Nephron progenitor cell (in vitro differentiated cells): ENCODE results near the gene PRKCQ.

Experiments used
- DNase-seq: peaks from one replicate; pipeline ENCODE4 v3.0.0; 2021
- H3K27ac Mint-ChIP-seq: 2 replicates; pipeline ENCODE4 v1.8.0; 2021; ENCODE audit warnings: mild to moderate bottlenecking, moderate library complexity, mixed read lengths
- H3K27me3 Mint-ChIP-seq: 2 replicates; pipeline ENCODE4 v1.8.0; 2021; ENCODE audit warnings: mild to moderate bottlenecking, low read depth, mixed read lengths; ENCODE audit not compliant: poor library complexity
- H3K36me3 Mint-ChIP-seq: 2 replicates; pipeline ENCODE4 v1.8.0; 2021; ENCODE audit warnings: low read depth, mixed read lengths
- H3K4me1 Mint-ChIP-seq: 2 replicates; pipeline ENCODE4 v1.8.0; 2021; ENCODE audit warnings: mixed read lengths
- H3K4me3 Mint-ChIP-seq: 2 replicates; pipeline ENCODE4 v1.8.0; 2021; ENCODE audit warnings: mild to moderate bottlenecking, moderate library complexity, mixed read lengths
- H3K9me3 Mint-ChIP-seq: 2 replicates; pipeline ENCODE4 v1.8.0; 2021; ENCODE audit warnings: mild to moderate bottlenecking, moderate library complexity, mixed read lengths
- CTCF ChIP-seq: fragments of 200-600 bp; sonication (generic); IDR thresholded peaks from 2 replicates; pipeline ENCODE4 v1.5.0; 2021; ENCODE audit warnings: antibody characterized with exemption

PRKCQ gene

DNA sequence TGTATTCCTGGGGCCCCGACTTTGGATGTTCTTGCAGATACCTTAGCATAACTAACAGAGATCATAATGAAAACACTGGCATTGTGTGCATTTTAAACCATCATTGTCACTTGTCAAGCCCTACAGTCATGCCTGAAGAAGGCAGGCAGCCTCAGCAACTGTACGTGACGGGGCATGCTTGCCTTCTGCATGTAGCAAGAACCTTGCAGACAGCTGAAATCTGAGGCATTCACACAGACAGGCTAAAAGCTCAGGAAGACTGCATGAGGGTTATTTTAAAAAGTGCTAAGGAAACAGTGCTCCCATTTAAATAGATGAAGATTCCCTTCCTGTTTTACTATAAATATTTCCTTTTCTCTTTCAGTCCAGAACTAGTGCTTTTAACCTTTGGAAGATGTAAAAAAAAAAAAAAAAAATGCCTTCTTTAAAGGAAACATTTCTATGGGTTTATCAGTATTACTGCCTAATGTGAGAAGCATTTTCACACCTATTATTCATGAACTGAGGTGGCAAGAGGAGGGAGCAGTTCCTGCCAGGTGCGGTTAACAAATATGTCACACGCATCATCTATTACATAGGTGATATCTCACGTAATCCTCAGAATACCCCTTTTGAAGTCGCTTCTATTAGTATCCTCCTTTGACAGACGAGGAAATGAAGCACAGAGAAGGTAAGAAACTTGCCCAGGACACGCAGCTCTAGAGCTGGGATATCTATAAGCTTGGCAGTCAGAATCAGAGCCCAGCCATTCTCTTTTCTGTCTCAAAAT, 88.1 kb downstream of the PRKCQ start:
- Mint-ChIP-seq H3K4me1 (no peaks in the 10 kb centered on the region), H3K36me3 (peaks cover 19% of the 10 kb centered on the region), H3K9me3 (no peaks in the 10 kb centered on the region), H3K4me3 (no peak overlapping the region), H3K27ac (no peak overlapping the region), H3K27me3 (no peaks in the 10 kb centered on the region)
- TF ChIP-seq CTCF, result no peak
- DNase-seq, result no peak

DNA sequence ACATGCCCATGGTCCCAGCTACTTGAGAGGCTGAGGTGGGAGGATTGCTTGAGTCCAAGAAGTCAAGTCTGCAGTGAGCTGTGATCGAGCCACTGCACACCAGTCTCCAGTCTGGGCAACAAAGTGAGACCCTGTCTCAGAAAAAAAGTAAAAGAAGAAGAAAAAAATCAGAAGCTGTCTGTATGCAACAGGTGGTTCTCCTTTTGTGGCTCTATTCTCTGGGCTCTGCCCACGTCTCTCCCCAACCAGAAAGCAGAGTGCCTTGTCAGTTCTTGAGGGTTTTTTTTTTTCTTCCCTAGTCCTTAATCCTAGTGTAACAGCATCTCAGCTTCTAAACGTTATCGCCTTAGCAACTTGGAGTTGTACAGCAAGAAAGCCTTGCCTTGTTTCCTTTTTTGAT, 89.5 kb downstream of the PRKCQ start:
- Mint-ChIP-seq H3K36me3 (peaks cover 21% of the 10 kb centered on the region), H3K27me3 (no peaks in the 10 kb centered on the region), H3K27ac (no peak overlapping the region), H3K4me3 (no peak overlapping the region), H3K4me1 (no peaks in the 10 kb centered on the region), H3K9me3 (no peaks in the 10 kb centered on the region)
- TF ChIP-seq CTCF, result no peak
- no peak for DNase-seq

GRCh38 chr10:6487920-6488319, 92.2 kb downstream of the PRKCQ start:
- Mint-ChIP-seq H3K4me1 (no peaks in the 10 kb centered on the region), H3K9me3 (no peaks in the 10 kb centered on the region), H3K36me3 (peaks cover 37% of the 10 kb centered on the region), H3K4me3 (no peak overlapping the region), H3K27me3 (no peaks in the 10 kb centered on the region), H3K27ac (no peak overlapping the region)
- TF ChIP-seq CTCF, result no peak
- no peak for DNase-seq

GRCh38 chr10:6486309-6486708, 93.8 kb downstream of the PRKCQ start:
- DNase-seq, result no peak
- Mint-ChIP-seq H3K36me3 (peaks cover 45% of the 10 kb centered on the region), H3K4me3 (no peak overlapping the region), H3K27ac (no peak overlapping the region), H3K4me1 (no peaks in the 10 kb centered on the region), H3K9me3 (no peaks in the 10 kb centered on the region), H3K27me3 (no peaks in the 10 kb centered on the region)
- no peak for TF ChIP-seq CTCF

DNA sequence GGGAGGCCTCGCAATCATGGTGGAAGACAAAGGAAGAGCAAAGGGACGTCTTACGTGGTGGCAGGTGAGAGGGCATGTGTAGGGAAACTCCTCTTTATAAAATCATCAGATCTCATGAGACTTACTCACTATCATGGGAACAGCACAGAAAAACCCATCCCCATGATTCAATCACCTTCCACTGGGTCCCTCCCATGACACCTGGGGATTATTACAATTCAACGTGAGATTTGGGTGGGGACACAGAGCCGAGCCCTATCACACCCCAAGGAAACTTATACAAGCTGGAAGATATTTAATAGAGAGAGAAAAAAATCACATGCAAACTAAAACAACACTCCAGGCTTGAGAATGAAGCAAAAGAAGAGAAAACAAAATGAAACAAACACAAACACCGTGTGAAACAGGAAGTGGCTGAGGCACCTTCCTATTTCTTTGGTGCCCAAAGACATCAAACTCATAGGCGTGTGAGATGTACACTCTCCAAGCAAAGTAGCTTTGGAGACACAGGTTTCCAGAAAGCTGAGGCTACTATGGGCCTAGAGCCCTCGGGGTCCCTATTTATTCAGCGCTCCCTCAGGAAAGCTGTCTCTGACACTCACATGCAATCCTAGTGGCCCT, 97.2 kb downstream of the PRKCQ start:
- H3K27ac Mint-ChIP-seq, result no peak overlapping the region
- no peaks in the 10 kb centered on the region for H3K27me3 Mint-ChIP-seq
- H3K4me1 Mint-ChIP-seq, result no peaks in the 10 kb centered on the region
- H3K4me3 Mint-ChIP-seq, result no peak overlapping the region
- no peak for DNase-seq
- peaks cover 55% of the 10 kb centered on the region for H3K36me3 Mint-ChIP-seq
- TF ChIP-seq CTCF, result no peak
- no peaks in the 10 kb centered on the region for H3K9me3 Mint-ChIP-seq

DNA sequence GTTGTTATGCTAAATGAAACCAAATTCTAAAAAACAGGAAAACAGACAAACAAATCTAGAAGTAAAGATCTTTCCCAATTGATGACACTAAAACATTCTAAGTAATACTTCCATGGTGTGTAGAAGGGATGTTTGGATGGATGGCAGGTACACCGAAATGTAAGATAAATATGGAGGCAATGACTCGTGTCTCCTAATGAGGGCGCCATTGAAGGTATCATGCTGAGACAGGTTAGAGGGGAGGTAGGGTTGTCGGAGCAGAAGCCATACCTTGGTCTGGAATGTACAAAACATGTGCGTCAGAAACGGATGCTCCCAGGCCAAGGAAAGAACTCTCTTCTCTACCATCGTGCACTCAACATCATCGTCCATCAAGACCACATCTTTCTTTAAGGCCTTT, 101.4 kb downstream of the PRKCQ start:
- Mint-ChIP-seq H3K27me3 (no peaks in the 10 kb centered on the region), H3K4me3 (no peak overlapping the region), H3K27ac (no peak overlapping the region), H3K4me1 (peaks cover 23% of the 10 kb centered on the region), H3K36me3 (peaks cover 48% of the 10 kb centered on the region), H3K9me3 (no peaks in the 10 kb centered on the region)
- TF ChIP-seq CTCF, result no peak
- no peak for DNase-seq
